Anterior cingulate cortex (tissue), 58 donors: ENCODE results near the gene PTCH1.
A peak's percentile ranks its signal among the peaks of the same experiment; 100 is the strongest.

Experiments used
- DNase-seq, 58 donors: peaks; one replicate each; lab custom pipeline; 2025; lab: John Stamatoyannopoulos, UW

Gene PTCH1

DNA sequence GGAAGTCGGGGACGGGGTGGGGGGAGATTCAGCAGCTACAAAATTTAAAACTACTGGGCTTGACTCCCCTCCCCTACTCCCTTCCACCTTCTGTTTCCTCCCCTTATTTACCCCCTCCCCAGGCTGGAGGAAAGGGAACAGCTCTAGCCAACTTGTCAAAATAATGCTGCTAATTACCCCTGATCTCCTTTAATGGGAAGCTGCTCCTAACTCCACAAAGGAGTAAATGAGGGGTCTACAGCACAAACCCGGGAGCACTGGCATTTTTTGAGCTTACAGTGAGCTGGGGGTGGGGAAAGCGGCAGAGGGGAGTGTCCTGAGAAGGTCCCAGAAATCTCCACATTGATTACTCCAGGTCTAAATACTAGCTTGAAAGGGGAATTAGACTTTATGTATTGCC lies 3.1 kb downstream of the PTCH1 start:
- DNase-seq, result no peak

DNA sequence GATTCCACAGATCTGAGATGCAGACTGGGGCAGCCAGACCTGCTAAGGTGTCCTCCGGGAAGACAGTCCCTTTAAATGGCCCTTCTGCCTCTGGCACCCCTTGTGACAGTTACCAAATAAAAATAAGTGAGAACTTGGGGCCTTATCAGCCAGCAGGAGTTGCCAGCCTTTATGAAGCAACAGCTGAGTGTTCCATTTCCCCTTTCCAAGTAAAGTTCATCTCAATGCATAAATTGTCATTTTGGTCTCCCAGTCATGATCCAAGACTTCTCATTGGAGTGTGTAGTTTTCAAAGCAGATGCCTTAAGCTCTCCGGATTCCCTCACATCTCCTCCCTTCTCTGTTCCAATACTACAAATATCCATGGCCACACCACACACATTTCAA lies 4.1 kb downstream of the PTCH1 start:
- DNase-seq, result no peak

DNA sequence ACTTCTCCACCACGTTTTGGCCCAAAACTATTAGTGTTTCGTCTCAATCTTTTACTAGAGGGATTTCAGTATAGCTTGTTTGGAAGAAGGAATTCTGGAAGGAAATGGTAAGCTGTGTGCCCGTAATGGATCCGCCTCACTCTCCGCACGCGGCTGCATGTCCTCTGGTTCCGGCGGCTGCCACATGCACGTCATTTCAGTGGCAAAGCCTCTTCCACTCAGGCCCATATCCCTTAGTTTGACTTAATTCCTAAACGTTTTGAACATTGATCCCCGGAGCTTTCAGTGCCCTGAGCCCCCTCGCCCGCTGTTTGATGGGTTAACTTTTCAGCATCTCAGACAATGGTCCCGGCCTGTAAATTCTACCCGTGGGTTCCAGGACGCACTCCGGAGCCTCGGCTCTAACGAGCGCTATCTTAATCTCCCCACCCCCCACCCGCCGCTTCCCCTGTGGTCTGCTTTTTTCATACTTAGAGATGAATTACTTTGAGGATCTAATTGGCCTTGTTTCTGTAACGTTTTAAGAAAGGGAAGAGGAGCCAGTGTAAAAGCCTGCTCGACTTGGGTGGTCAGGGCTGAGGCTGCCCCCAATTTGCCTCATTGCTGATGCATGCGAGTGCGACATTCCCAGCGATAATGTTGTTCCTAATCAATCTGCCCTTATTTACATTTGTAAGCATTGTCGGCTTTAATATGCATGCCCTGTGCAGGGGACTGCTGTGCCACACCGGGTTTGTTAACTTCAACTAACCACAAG lies 4.6 kb downstream of the PTCH1 start:
- peak in 7 of 58 donors; percentile 8 to 38 (median 22) for DNase-seq

DNA sequence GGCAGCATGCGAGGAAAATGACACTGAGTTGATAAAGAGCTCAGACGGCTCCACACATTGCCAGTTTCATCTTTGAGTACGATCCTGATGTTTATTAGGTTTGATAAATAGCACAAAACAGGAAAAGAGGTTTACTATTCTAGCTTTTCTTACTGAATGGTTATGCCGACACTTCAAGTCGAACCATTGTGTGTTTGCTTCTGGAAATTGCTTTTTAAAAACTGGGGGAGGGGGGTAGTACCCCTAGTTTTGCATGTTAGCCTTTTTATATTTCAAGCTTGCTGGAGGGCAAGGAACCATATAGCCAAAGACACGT lies 5.2 kb downstream of the PTCH1 start:
- DNase-seq, result no peak

DNA sequence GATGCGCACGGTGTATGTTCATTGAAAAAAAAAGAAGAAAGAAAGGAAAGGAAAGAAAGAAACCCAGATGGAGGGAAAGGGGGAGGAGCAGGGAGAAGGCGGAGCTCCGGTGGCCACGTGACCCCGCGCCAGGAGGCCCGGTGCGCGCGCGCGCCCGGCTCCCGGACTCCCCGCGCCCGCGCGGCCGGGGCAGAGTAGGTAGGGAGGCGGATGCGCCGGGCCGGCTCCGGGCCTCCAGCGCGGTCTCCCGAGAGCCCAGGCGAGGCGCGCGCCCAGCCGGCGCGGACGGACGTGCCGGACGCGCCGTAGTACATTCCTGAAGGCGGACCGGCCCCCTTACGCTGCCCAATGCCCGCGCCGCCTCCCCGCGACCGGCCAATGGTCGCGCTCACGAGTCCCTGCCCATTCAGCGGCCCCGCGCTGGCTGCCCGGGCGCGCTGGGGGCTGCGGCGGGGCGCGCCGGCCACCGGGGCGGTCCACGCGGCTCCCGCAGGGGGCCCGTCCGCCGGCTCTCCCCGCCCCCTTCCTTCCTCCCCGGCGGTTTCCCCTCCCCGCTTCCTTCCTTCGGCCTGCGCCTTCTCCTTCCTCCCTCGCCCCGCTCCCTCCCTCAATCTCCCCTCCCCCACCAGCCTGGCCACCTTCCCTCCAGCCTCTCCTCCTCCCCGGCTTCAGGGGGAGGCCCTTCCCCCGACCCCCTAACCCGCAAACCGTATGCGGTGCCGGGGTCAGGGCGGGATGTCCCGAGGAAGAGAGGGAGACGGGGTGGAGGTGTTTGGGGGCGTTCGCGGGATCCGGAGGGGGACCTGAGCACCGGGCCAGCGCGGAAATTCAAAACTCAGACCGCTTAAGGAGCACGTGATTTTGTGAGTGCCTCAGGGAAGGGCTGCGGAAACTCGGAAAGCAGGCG lies 5.8 kb downstream of the PTCH1 start:
- peak in 56 of 58 donors; percentile 50 to 92 (median 85) for DNase-seq

DNA sequence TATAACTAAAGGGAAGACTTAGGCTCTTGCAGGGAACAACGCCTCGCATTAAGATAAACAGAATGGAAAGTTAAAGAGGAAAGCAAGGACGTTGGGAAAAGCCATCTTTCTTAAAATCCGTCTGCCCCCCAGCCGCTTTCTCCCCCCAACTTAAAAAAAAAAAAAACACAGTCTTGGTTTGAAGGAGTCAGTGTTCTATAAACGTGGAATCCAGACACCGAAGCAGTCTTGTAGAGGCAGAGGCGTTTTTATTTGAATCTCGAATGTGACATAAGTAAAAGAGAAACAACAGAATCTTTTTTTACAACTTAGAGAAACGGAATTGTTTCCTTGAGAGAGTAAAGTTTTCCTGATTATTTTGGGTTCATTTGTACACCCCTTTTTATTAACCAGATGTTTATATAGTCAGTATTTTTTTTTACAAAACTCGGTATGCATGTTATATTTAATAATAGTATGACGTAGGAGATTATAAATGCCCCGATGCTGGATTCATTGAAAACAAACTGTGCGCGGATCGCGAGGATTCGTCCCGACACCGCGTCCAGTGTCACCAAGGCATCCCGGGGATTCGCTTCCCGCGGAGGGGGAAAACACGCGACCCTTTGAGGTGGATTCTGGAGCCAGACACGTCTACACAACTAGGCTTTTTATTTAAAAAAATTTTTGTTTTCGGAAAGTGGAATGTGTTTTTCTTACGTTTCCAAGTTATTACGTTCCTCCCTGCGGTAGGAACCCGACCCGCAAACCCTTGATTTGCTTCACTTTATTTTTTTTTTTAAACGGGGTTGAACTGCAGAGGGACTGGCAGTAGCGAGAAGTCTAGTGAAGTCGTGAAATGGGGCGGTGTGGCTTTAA lies 6.7 kb downstream of the PTCH1 start:
- peak in 11 of 58 donors; percentile 13 to 60 (median 29) for DNase-seq

DNA sequence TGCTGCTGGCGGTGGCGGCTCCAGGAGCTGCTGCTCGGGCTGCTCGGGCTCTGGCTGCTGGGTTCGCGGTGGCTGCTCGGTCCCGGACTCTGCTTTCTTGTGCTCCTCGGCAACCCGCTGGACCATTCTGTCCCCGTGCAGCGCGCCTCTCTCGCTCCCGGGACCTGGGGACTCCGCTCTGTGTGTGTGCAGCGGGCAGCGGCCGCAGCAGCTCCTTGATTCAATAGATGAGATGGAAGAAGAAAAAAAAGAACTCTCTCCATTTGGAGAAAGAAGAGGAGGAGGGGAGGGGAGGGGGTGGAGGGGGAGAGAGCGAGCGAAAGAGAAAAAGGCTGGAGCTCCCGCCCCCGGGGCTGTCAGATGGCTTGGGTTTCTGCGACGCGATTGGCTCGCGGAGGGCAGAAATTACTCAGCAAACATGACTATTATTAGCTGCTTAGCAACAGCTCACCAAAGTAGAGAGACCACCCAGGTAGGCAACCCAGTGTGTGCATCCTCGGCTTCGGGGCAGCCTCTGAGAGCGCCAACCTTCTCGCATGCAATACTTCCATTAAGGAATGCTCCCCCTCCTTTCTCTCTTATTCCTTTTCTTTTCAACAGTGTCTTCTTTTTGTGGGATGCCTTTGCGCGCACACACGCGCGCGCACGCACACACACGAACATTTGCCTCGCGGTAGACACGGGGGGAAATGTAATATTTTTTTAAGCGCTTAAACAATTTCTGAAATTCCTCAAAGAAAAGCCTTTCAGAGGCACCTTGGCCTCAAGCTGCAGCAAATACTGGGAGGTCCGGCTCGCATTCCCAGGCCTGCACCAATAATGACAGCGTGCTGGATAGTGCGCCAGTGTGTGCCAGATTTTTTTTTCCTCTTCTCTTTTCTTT lies 7.6 kb downstream of the PTCH1 start:
- peak in 57 of 58 donors; percentile 57 to 95 (median 85) for DNase-seq

DNA sequence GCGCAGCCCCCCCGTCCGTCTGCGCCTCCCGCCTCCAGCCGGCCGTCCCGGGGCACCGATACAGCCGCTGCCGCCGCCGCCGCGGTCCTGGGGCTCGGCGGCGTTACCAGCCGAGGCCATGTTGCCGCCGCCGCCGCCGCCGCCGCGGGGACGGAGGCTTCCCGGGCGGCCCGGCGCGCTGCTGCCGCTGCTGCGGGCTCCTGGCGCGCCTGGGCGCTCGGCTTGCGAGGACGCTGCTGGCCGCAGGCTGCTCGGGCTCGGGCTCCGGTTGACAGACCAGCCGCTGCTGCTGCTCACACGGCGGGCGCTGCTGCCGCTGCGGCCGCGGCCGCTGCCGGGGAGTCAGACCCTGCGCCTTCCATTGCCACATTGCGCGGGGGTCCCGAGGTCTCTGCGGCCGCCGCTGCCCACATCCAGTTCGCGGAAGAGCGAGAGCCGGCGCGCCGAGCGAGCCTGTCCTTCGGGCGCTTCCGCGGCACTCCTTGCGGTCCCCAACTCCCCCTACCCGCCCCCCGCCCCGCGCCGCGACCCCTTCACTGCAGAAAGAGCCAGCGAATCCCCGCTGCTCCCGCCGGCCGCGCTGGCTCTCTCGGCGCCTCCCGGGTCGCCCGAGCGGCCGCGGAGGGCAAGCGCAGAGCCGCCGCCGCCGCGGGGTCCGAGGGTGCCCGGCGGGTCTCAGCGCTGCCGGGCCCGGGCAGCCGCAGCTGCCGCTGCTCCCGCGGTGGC lies 8.4 kb downstream of the PTCH1 start:
- peak in 3 of 58 donors; percentile 40 to 49 (median 49) for DNase-seq

DNA sequence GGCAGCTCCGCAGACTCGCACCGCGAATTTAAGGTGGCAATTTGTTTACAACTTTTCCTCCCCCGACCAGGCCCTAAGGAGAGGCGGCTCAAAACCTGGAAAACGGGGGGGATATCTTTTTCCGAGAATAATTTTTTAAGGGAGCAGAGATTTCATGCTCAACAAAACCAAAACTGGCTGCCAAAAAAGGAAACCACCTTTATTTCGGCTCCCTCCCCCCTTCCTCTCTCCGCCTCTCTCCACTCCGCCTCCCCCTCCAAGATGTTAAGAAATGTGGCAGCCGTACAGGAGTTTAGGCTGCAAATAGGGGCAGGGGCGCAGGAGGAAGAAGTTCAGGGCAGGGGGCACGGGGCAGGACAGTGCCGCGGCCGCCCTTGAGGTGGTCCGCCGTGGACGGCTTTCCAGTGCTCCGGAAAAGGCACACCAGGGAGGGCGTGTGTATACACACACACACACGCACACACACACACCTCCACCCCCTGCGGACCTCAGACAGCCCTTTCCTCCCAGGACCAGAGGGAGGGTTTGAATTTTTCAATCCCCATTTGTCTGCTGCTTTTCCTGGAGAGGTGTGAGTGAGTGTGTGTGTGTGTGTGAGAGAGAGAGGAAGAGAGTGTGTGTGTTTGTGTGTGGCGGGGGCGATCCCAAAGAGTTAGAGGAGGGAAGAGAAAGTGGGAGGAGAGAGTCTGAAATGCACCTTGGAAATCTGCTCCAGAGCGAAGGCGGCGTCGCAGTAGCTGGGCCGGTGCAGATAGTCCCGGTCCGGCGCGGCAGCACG lies 9.1 kb downstream of the PTCH1 start:
- DNase-seq, result peak in 39 of 58 donors; percentile 37 to 82 (median 63)

DNA sequence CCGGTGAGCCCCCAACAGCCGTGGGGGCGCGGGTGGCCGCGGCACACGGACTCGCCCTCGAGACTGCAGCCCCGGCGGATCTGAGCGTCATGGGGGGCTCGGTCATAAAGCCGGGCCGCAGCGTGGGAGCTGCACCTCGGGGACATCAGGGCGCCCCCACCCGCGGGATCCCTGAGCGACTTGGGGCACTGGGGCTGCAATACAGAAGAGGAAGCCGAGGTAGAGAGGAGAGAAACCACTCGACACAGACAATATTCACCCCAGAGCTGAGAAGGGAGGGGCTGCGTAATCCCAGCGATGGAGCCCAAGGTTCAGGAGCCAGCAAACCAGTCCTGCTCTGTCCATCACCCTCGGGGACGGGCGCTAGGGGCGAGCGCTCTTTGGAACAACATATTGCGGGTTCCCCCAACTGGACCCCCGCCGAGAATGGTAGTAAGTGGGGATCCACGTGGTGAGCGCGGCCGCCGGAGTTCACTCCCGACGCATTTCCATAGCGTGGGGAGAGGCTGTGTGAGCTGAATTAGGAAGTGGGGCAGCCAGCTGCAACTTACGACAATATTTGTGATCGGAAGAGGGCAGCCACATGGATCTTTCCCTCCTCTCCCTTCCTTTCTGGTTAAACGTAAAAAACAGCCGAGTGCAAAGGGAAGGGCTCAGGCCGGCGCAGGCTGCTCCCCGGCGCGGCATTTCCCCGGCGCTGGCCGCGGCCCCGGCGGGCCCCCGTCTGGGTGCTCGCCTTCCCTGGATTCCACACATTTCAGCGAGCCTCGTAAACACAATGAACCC lies 9.9 kb downstream of the PTCH1 start:
- peak in 45 of 58 donors; percentile 43 to 82 (median 68) for DNase-seq

DNA sequence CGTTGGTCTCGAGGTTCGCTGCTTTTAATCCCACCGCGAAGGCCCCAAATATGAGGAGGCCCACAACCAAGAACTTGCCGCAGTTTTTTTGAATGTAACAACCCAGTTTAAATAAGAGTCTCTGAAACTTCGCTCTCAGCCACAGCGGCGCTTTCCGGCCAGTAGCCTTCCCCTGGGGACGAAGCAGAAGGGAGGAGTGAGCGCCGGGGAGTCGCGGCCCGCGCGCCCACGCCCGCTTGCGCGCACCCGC lies 10.4 kb downstream of the PTCH1 start:
- peak in 14 of 58 donors; percentile 18 to 69 (median 56) for DNase-seq

DNA sequence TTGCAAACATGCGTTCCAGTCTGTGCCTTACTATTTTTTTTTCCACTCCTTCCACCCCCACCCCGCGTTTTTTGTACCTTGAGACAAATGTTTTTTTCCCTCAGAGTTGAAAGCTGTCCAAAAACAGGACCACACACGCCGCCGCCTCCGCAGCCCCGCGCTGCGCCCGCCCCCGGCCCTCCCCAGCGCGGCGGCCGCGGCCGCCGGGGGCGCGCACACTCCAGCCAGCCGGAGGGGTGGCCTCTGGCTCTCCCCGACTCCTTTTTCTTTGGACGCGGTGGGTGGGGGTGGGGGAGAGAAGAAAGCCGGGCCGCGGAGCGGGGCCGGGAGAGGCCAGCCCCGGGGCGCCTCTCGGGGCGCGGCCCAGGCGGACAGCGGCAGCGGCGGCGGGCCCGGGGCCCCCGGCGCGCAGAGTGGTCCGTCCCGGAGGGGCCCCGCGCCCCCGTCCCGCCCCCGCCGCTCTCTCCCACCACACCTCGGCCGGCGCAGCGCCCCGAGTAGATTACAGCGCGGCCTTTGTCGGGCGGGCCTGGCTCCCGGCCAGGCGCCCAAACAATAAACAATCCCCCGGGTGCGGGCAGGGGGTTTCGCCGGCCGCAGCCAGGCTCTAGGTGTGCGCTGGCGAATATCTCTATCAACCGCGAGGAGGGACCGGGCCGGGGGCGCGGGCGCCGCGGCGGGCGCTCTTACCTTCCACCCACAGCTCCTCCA lies 10.9 kb downstream of the PTCH1 start:
- DNase-seq, result peak in 45 of 58 donors; percentile 33 to 77 (median 56)

DNA sequence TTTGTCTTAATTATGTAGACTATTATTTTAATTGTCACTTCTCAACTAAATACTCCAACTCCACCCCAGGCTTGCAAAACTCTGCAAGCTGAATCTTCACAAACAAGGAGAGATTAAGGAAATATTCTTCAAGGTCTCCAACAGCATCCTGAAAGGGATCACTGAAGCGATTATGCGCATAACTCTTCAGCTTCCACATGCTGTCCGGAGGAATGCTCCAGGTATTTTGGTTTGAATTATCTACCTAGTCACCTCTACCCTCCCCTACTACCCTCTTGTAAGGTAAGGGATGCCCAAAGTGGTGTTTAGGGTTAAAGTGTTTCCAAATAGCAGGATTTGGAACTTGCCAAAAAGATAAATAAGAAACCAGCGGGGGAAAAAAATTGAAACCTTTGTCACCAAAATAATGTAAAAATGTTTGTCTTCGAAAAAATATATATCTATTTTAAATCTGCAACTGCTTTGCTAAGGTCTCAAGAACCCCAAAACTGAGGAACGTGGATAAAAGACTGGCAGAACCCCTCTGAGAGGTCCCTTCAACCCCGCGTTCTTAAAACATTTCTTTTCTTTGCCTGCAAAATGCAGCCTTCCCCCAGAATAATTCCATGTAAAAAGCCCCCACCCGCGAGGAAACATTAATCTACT lies 11.6 kb downstream of the PTCH1 start:
- DNase-seq, result no peak

DNA sequence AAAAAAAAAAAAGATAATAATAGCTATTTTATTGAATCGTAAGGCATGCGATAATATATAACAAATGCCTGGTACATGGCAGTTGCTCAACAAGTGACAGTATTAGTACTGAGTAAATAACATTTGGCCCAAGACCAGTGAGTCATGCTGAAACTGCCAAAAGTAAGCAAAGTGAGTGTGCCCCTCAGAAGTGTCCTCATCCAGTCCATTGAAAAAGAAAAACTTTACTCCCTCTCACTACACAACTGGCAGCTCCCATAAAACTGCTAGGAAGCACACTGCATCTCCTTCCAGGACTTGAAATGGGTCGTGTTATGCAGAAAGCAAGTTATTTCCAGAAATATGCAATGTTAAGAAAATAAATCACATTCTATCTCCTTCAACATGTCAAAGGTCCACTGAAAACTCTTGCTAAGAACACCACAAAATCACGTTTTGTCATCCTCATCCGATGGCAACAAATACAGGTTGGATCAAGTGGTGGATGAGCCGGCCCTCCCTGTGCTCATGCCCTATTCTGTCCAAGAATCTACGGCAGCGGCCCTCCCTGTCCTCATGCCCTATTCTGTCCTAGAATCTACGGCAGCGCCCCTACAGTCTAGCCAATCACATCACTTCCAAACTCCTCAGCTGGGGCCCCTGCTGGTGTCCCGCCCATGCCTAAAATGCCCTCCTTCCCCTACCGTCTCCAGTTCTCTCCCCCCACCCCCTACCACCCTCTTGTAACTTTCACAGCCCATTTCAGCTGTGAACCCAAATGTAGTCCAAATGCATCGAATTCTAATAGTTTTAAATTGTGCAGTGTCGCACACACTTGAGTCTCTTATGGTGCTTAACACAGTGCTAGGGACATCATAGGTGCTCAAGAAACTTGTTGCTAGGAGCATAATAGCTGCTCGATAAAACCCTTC lies 12.5 kb downstream of the PTCH1 start:
- DNase-seq, result peak in 6 of 58 donors; percentile 7 to 32 (median 26)

DNA sequence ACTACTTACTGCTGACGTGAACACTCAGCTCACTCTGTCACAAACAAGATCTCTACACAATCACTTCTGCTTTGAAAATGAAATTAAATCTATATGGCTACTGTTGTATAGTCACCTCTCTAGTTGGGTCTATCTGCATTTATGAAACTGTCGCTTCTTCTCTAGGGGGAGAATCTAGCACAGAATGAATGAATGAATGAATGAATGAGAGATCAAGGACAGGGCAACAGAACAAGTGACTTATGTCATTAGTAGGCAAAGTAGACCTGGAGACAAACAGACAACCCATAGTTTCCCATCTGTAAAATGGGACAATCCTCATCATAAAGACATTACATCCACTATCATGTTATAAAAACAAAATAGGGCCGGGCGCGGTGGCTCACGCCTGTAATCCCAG lies 13.4 kb downstream of the PTCH1 start:
- DNase-seq, result no peak
